HUDEP-2 (cell line): ENCODE results near the gene SIVA1.
"Not testable (repeated sequence)": the region's sequence is repeated elsewhere in the genome, so short reads cannot be mapped to it uniquely, and the experiment has no call there.

ENCODE experiments used
- DNase-seq, 76 experiments: peaks; one replicate each; lab custom pipeline; 2025; ENCODE audit not compliant: unreplicated experiment in 76 of 76; lab: John Stamatoyannopoulos, UW

The SIVA1 gene

GRCh38 chr14:104718871-104719270 is 34.1 kb upstream of the SIVA1 start:
- DNase-seq = no peak

- no peak for DNase-seq
Observed at GRCh38 chr14:104719343-104719742, 33.6 kb upstream of the SIVA1 start.

- no peak for DNase-seq
Observed at GRCh38 chr14:104721505-104722431, 31.2 kb upstream of the SIVA1 start.

- no peak for DNase-seq
Observed at GRCh38 chr14:104722938-104723650, 29.9 kb upstream of the SIVA1 start.

GRCh38 chr14:104723651-104724406 is 29.1 kb upstream of the SIVA1 start, which contains the start of gene ADSS1:
ADSS1 (plus strand) TSS chr14:104724229; CDS start chr14:104724271, 42 bp downstream.
- DNase-seq = peak in 45 of 76 experiments; percentile 9 to 87 (median 43)

- DNase-seq = peak in 2 of 76 experiments; percentile 19
Observed at GRCh38 chr14:104724407-104724980, 28.5 kb upstream of the SIVA1 start.

GRCh38 chr14:104724981-104725771 is 27.8 kb upstream of the SIVA1 start:
- DNase-seq = peak in 18 of 76 experiments; percentile 11 to 32 (median 21)

- no peak for DNase-seq
Observed at GRCh38 chr14:104725772-104726548, 27.0 kb upstream of the SIVA1 start.

GRCh38 chr14:104726600-104727451 is 26.1 kb upstream of the SIVA1 start:
- no peak for DNase-seq

GRCh38 chr14:104728631-104729030 is 24.3 kb upstream of the SIVA1 start:
- no peak for DNase-seq

GRCh38 chr14:104729176-104729834 is 23.6 kb upstream of the SIVA1 start:
- DNase-seq = not testable (repeated sequence)

GRCh38 chr14:104729835-104730181 is 23.1 kb upstream of the SIVA1 start:
- DNase-seq = no peak

GRCh38 chr14:104730487-104730886 is 22.5 kb upstream of the SIVA1 start:
- no peak for DNase-seq

- peak in 4 of 76 experiments; percentile 12 to 18 (median 14) for DNase-seq
Observed at GRCh38 chr14:104731320-104732294, 21.3 kb upstream of the SIVA1 start.

GRCh38 chr14:104732355-104732804 is 20.6 kb upstream of the SIVA1 start:
- peak in 73 of 76 experiments; percentile 20 to 93 (median 79) for DNase-seq
